ENCODE results near the gene FNDC3B.

The FNDC3B gene

GRCh38 chr3:172073262-172073915, 34.0 kb downstream of the FNDC3B start:
- H3K4me3 Mint-ChIP-seq = no peak overlapping the region
- H3K36me3 Mint-ChIP-seq = peaks cover 6% of the 10 kb centered on the region
- H3K27ac Mint-ChIP-seq = no peak overlapping the region
- H3K4me1 Mint-ChIP-seq = peaks cover 20% of the 10 kb centered on the region
- H3K27me3 Mint-ChIP-seq = no peaks in the 10 kb centered on the region
- no peaks in the 10 kb centered on the region for H3K9me3 Mint-ChIP-seq

DNA sequence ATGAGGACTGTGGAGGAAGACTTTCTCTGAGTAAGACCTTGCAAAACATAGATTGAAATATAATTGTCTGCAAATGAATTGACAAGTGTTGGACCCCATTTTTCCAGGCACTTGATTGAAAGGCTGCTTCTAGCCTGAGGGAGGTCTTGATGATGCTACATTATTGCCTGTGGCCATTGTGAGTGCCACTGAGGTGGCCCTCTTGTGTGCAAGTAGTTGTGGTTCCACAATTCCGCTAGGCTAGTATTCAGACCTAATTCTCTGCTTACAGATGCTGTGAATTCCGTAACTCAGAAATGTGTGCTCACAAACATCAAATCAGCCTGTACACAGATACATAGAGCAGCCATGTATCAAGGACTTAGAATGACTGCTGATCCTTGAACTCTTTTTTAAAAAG, 34.7 kb downstream of the FNDC3B start:
- no peak overlapping the region for H3K27ac Mint-ChIP-seq
- no peaks in the 10 kb centered on the region for H3K27me3 Mint-ChIP-seq
- peaks cover 21% of the 10 kb centered on the region for H3K4me1 Mint-ChIP-seq
- H3K9me3 Mint-ChIP-seq = no peaks in the 10 kb centered on the region
- H3K4me3 Mint-ChIP-seq = no peak overlapping the region
- H3K36me3 Mint-ChIP-seq = peaks cover 4% of the 10 kb centered on the region

DNA sequence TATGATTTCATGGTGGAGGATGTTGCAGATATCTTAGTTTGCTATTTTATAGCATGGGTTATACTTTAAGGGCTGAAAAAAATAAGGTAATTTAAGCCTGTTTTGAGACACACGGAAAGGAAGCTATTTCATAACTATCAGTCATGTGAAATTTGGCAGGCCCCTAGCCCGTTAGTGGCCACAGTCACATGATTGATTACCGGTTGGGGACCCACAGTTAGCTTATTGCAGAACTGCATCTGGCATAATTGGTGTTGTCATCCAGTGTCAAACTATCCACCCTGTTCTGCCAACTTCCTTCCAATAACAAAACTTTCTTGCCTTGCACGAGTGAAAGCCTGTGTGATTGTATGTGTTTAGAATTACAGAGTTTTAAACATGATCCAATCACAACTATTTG, 35.2 kb downstream of the FNDC3B start:
- no peaks in the 10 kb centered on the region for H3K27me3 Mint-ChIP-seq
- no peak overlapping the region for H3K27ac Mint-ChIP-seq

GRCh38 chr3:172076212-172076611, 36.8 kb downstream of the FNDC3B start:
- H3K9me3 Mint-ChIP-seq = no peaks in the 10 kb centered on the region
- H3K36me3 Mint-ChIP-seq = peaks cover 2% of the 10 kb centered on the region
- H3K27ac Mint-ChIP-seq = no peak overlapping the region

More for the DNA sequence above, 35.2 kb downstream of the FNDC3B start:
- H3K4me1 Mint-ChIP-seq = peaks cover 27% of the 10 kb centered on the region
- no peaks in the 10 kb centered on the region for H3K9me3 Mint-ChIP-seq
- no peak overlapping the region for H3K4me3 Mint-ChIP-seq
- peaks cover 4% of the 10 kb centered on the region for H3K36me3 Mint-ChIP-seq

DNA sequence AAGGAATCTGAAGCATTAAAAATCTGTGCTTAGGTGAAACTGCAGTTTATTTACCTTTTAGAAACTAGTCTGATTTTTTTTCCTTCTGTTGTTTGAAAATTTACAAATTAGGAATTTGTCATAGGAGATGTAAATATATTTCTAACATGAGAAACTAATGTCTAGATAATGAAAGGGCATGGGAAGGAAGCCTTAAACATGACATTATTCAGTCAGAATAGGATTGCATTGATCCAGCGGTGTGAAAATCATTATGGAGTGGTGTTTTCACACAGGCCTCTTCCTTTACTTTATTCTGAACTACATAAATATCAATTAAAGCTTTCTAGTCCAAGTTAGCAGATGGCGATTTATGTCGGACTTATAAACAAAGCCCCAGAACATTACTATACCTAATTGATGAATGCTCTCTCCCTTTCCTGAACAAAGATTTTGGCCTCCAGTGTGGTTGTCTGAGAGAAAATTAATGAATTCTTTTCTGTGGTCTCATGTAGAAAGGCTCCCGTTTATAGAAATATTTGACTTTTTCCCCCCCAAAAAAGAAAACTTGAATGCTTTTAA, 37.9 kb downstream of the FNDC3B start:
- no peak overlapping the region for H3K4me3 Mint-ChIP-seq
- no peaks in the 10 kb centered on the region for H3K9me3 Mint-ChIP-seq
- peaks cover 29% of the 10 kb centered on the region for H3K4me1 Mint-ChIP-seq
- H3K27me3 Mint-ChIP-seq = no peaks in the 10 kb centered on the region
- H3K27ac Mint-ChIP-seq = no peak overlapping the region
- H3K36me3 Mint-ChIP-seq = peaks cover 4% of the 10 kb centered on the region

More at GRCh38 chr3:172076212-172076611, 36.8 kb downstream of the FNDC3B start:
- Mint-ChIP-seq H3K4me1 (peaks cover 29% of the 10 kb centered on the region), H3K4me3 (no peak overlapping the region), H3K27me3 (no peaks in the 10 kb centered on the region)

DNA sequence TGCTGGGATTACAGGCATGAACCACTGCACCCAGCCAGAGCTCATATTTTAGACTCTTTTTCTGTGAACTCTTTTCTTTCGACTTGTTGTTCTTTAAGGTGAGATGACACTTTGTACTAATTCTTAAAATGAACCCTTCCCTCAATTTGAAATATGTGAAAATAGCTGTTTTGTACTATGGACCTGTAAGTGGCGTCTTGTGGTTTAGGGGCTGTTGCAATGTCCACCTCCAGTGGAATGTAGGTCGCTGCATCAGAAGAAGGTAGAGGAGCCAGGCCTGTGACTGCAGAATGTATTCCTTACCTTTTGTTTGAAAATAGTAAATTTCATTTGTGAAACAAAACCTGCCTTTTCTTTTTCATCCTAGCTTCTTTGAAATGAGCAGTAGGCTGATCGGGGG, 38.9 kb downstream of the FNDC3B start:
- Mint-ChIP-seq H3K4me1 (peaks cover 27% of the 10 kb centered on the region), H3K4me3 (no peak overlapping the region), H3K9me3 (no peaks in the 10 kb centered on the region), H3K27ac (no peak overlapping the region), H3K36me3 (peaks cover 10% of the 10 kb centered on the region), H3K27me3 (no peaks in the 10 kb centered on the region)

- Mint-ChIP-seq H3K4me1 (peaks cover 22% of the 10 kb centered on the region), H3K9me3 (no peaks in the 10 kb centered on the region), H3K36me3 (peaks cover 10% of the 10 kb centered on the region), H3K4me3 (no peak overlapping the region), H3K27ac (no peak overlapping the region), H3K27me3 (no peaks in the 10 kb centered on the region)
Observed at GRCh38 chr3:172078721-172079120, 39.3 kb downstream of the FNDC3B start.

- no peaks in the 10 kb centered on the region for H3K27me3 Mint-ChIP-seq
- H3K4me1 Mint-ChIP-seq = peaks cover 19% of the 10 kb centered on the region
- no peak overlapping the region for H3K4me3 Mint-ChIP-seq
- H3K27ac Mint-ChIP-seq = no peak overlapping the region
- peaks cover 10% of the 10 kb centered on the region for H3K36me3 Mint-ChIP-seq
- H3K9me3 Mint-ChIP-seq = no peaks in the 10 kb centered on the region
Observed at GRCh38 chr3:172079326-172079976, 40.1 kb downstream of the FNDC3B start.

- Mint-ChIP-seq H3K36me3 (peaks cover 12% of the 10 kb centered on the region), H3K4me3 (no peak overlapping the region), H3K4me1 (peaks cover 20% of the 10 kb centered on the region), H3K27ac (no peak overlapping the region), H3K27me3 (no peaks in the 10 kb centered on the region), H3K9me3 (no peaks in the 10 kb centered on the region)
Observed at GRCh38 chr3:172080503-172080902, 41.1 kb downstream of the FNDC3B start.

DNA sequence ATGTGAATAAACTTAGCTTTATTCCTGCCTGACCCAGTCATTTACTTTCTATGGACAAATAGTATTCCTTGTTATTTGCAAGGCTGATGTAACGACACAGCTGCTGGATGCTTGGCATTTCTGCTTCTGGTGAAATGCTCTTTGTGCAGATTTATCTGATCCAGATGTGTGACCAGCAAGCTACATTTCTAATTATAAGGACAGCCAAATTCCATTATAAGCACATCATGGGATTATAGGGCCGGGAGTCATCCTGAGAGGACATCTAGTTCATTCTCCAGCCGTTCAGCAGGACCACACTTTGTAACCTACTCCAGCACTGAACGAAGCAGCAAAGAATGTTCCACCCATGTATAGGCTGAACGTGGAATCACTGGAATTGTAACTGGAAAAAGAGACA, 42.9 kb downstream of the FNDC3B start:
- H3K4me1 Mint-ChIP-seq = peaks cover 26% of the 10 kb centered on the region
- no peaks in the 10 kb centered on the region for H3K27me3 Mint-ChIP-seq
- no peak overlapping the region for H3K27ac Mint-ChIP-seq
- no peak overlapping the region for H3K4me3 Mint-ChIP-seq
- H3K36me3 Mint-ChIP-seq = peaks cover 12% of the 10 kb centered on the region
- no peaks in the 10 kb centered on the region for H3K9me3 Mint-ChIP-seq

GRCh38 chr3:172082820-172083513, 43.6 kb downstream of the FNDC3B start:
- Mint-ChIP-seq H3K27ac (no peak overlapping the region), H3K9me3 (no peaks in the 10 kb centered on the region), H3K36me3 (peaks cover 12% of the 10 kb centered on the region), H3K4me3 (no peak overlapping the region), H3K4me1 (peaks cover 33% of the 10 kb centered on the region), H3K27me3 (no peaks in the 10 kb centered on the region)

GRCh38 chr3:172083995-172084409, 44.6 kb downstream of the FNDC3B start:
- H3K4me3 Mint-ChIP-seq = no peak overlapping the region
- H3K27ac Mint-ChIP-seq = no peak overlapping the region

GRCh38 chr3:172084871-172085556, 45.6 kb downstream of the FNDC3B start:
- Mint-ChIP-seq H3K27ac (no peak overlapping the region), H3K27me3 (no peaks in the 10 kb centered on the region), H3K4me3 (no peak overlapping the region), H3K9me3 (no peaks in the 10 kb centered on the region), H3K4me1 (peaks cover 30% of the 10 kb centered on the region), H3K36me3 (peaks cover 12% of the 10 kb centered on the region)

More at GRCh38 chr3:172083995-172084409, 44.6 kb downstream of the FNDC3B start:
- H3K27me3 Mint-ChIP-seq = no peaks in the 10 kb centered on the region
- H3K36me3 Mint-ChIP-seq = peaks cover 12% of the 10 kb centered on the region
- H3K9me3 Mint-ChIP-seq = no peaks in the 10 kb centered on the region
- H3K4me1 Mint-ChIP-seq = peaks cover 35% of the 10 kb centered on the region

GRCh38 chr3:172085557-172085895, 46.1 kb downstream of the FNDC3B start:
- no peaks in the 10 kb centered on the region for H3K27me3 Mint-ChIP-seq
- no peak overlapping the region for H3K4me3 Mint-ChIP-seq
- H3K27ac Mint-ChIP-seq = no peak overlapping the region
- H3K36me3 Mint-ChIP-seq = peaks cover 12% of the 10 kb centered on the region
- H3K4me1 Mint-ChIP-seq = peaks cover 32% of the 10 kb centered on the region
- no peaks in the 10 kb centered on the region for H3K9me3 Mint-ChIP-seq

DNA sequence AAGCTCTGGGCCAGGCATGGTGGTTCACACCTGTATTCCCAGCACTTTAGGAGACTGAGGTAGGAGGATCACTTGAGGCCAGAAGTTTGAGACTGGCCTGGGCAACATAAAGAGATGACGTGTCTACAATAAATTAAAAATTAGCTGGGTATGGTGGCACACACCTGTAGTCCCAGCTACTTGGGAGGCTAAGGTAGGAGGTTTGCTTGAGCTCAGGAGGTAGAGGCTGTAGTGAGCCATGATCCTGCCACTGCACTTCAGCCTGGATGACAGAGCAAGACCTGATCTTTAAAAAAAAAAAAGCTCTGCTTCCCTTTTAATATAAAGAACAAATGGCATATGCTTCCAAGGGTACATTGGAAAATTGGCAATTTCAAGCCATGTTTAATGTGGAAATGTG, 46.7 kb downstream of the FNDC3B start:
- Mint-ChIP-seq H3K36me3 (peaks cover 12% of the 10 kb centered on the region), H3K4me1 (peaks cover 32% of the 10 kb centered on the region), H3K9me3 (no peaks in the 10 kb centered on the region), H3K4me3 (no peak overlapping the region), H3K27me3 (no peaks in the 10 kb centered on the region), H3K27ac (no peak overlapping the region)
